Endothelial cell of umbilical vein (primary cell): ENCODE measurements around the gene LRP3.

Experiments
- EZH2 ChIP-seq: IDR thresholded peaks from 2 replicates; pipeline ENCODE4 v1.6.1; 2012; ENCODE audit warnings: borderline replicate concordance, low read depth, mild to moderate bottlenecking, moderate library complexity, low read length, inconsistent platforms; ENCODE audit not compliant: severe bottlenecking
- FOS ChIP-seq: IDR thresholded peaks from 2 replicates; pipeline ENCODE4 v1.6.1; 2011; ENCODE audit warnings: mild to moderate bottlenecking, low read length, moderate library complexity, borderline replicate concordance; ENCODE audit not compliant: insufficient read depth
- GATA2 ChIP-seq: IDR thresholded peaks from 2 replicates; pipeline ENCODE4 v1.7.0; 2011; ENCODE audit warnings: low read depth, mild to moderate bottlenecking, moderate library complexity, mixed read lengths, low read length; ENCODE audit not compliant: insufficient read length, insufficient read depth
- JUN ChIP-seq: IDR thresholded peaks from 2 replicates; pipeline ENCODE4 v1.6.1; 2011; ENCODE audit warnings: borderline replicate concordance, low read depth; ENCODE audit not compliant: insufficient read length, insufficient read depth
- MYC ChIP-seq: IDR thresholded peaks from one replicate; pipeline ENCODE4 v1.6.1; 2011; ENCODE audit warnings: mild to moderate bottlenecking, low read depth, low read length
- POLR2A ChIP-seq: IDR thresholded peaks from 2 replicates; pipeline ENCODE4 v1.6.1; 2012; ENCODE audit warnings: low read depth, mild to moderate bottlenecking, control low read depth, low read length
- POLR2AphosphoS5 ChIP-seq: IDR thresholded peaks from 2 replicates; pipeline ENCODE4 v1.6.1; 2012; ENCODE audit warnings: low read depth, mild to moderate bottlenecking, control low read depth, low read length, moderate library complexity; ENCODE audit not compliant: insufficient read depth
- TF ChIP-seq, protein P1 (sequence below), 2 donors: IDR thresholded peaks; 1 replicate in 1 of 2; 2 replicates in 1 of 2; pipeline ENCODE4 v1.5.1; 2011; ENCODE audit warnings: low read length in 2 of 2, mild to moderate bottlenecking in 2 of 2, moderate library complexity in 2 of 2, control low read depth in 1 of 2, inconsistent platforms in 1 of 2, low read depth in 1 of 2; ENCODE audit not compliant: insufficient read depth in 1 of 2; ENCODE audit errors: extremely low read depth in 1 of 2
- TF ChIP-seq, protein P2 (sequence below): IDR thresholded peaks from 2 replicates; pipeline ENCODE4 v1.6.1; 2011; ENCODE audit not compliant: insufficient read depth, insufficient read length

DNA sequence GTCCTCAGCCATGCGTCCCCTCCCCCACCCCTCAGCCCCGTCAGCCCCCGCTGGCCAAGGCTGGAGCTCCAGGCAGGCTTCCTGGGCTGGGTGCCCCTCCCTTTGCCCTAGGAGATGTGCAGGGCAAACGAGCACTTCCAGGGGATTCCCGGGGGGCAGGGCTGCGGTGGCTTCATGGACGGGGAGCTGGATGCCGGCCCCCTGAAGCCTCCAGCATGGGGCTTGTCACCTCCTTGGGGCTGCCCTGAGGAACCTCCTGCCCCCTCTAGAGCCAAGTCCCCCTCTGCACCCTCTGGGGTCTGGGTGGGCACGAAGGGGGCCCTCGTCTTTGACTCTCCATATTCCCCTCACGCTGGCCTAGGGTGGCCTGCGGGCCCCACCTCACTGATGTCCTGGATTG lies 56.9 kb downstream of the LRP3 start:
- TF ChIP-seq, protein P1, sequence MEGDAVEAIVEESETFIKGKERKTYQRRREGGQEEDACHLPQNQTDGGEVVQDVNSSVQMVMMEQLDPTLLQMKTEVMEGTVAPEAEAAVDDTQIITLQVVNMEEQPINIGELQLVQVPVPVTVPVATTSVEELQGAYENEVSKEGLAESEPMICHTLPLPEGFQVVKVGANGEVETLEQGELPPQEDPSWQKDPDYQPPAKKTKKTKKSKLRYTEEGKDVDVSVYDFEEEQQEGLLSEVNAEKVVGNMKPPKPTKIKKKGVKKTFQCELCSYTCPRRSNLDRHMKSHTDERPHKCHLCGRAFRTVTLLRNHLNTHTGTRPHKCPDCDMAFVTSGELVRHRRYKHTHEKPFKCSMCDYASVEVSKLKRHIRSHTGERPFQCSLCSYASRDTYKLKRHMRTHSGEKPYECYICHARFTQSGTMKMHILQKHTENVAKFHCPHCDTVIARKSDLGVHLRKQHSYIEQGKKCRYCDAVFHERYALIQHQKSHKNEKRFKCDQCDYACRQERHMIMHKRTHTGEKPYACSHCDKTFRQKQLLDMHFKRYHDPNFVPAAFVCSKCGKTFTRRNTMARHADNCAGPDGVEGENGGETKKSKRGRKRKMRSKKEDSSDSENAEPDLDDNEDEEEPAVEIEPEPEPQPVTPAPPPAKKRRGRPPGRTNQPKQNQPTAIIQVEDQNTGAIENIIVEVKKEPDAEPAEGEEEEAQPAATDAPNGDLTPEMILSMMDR (IDR thresholded peaks at IDR 0.05; ENCODE audit: extremely low read depth in 1 of 2, insufficient read depth in 1 of 2, low read depth in 1 of 2, low read length in 2 of 2), result no peak
- no peak for TF ChIP-seq EZH2
- TF ChIP-seq FOS, result no peak
- no peak for TF ChIP-seq POLR2A
- TF ChIP-seq, protein P2, sequence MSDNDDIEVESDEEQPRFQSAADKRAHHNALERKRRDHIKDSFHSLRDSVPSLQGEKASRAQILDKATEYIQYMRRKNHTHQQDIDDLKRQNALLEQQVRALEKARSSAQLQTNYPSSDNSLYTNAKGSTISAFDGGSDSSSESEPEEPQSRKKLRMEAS, result no peak
- no peak for TF ChIP-seq JUN
- no peak for TF ChIP-seq MYC
- TF ChIP-seq POLR2AphosphoS5, result no peak
- TF ChIP-seq GATA2, result no peak
